SK-N-SH treated with all-trans-retinoic acid at 6 μM for 48 hours (cell line): ENCODE measurements around the gene P2RY8.
A peak's percentile ranks its signal among the peaks of the same experiment; 100 is the strongest.

ENCODE experiments used
- ATAC-seq: fragments of 200-7000 bp; cut with Tn5 transposase; 3 replicates; pipeline ENCODE4 v1.9.1; 2020; ENCODE audit warnings: mild to moderate bottlenecking, moderate library complexity
- CSDC2 ChIP-seq: fragments of 250-450 bp; sonication (Bioruptor Pico); IDR thresholded peaks from 2 replicates; pipeline ENCODE4 v1.5.0; 2020; ENCODE audit warnings: mild to moderate bottlenecking, moderate library complexity
- CSRNP3 ChIP-seq: fragments of 250-450 bp; sonication (Bioruptor Pico); IDR thresholded peaks from 2 replicates; pipeline ENCODE4 v1.5.1; 2021; ENCODE audit warnings: mild to moderate bottlenecking, moderate library complexity
- GLIS3 ChIP-seq: fragments of 250-450 bp; sonication (Bioruptor Pico); IDR thresholded peaks from 2 replicates; pipeline ENCODE4 v1.5.0; 2020; ENCODE audit warnings: mild to moderate bottlenecking, moderate library complexity
- ISL1 ChIP-seq: fragments of 250-450 bp; sonication (Bioruptor Pico); IDR thresholded peaks from 2 replicates; pipeline ENCODE4 v2.1.2; 2022; ENCODE audit warnings: mild to moderate bottlenecking, moderate library complexity
- RARB ChIP-seq: fragments of 250-450 bp; sonication (Bioruptor Pico); IDR thresholded peaks from 2 replicates; pipeline ENCODE4 v1.8.0; 2021; ENCODE audit warnings: mild to moderate bottlenecking, moderate library complexity
- SNAI2 ChIP-seq: fragments of 250-450 bp; sonication (Bioruptor Pico); IDR thresholded peaks from 2 replicates; pipeline ENCODE4 v1.5.0; 2020; ENCODE audit warnings: mild to moderate bottlenecking, moderate library complexity
- TOX ChIP-seq: fragments of 250-450 bp; sonication (Bioruptor Pico); IDR thresholded peaks from 2 replicates; pipeline ENCODE4 v1.8.0; 2021; ENCODE audit warnings: mild to moderate bottlenecking, moderate library complexity, borderline replicate concordance
- ZC3H10 ChIP-seq: fragments of 250-450 bp; sonication (Bioruptor Pico); IDR thresholded peaks from 2 replicates; pipeline ENCODE4 v1.5.1; 2021; ENCODE audit warnings: mild to moderate bottlenecking, moderate library complexity
- ZFP30 ChIP-seq: fragments of 450-650 bp; formaldehyde crosslinking; IDR thresholded peaks from 2 replicates; pipeline ENCODE4 v1.5.0; 2022; ENCODE audit warnings: mild to moderate bottlenecking, moderate library complexity
- ZNF565 ChIP-seq: fragments of 450-650 bp; formaldehyde crosslinking; conservative IDR thresholded peaks from 2 replicates; pipeline ENCODE4 v1.5.0; 2020; ENCODE audit warnings: low read depth, mild to moderate bottlenecking, moderate library complexity
- ZNF70 ChIP-seq: fragments of 450-650 bp; formaldehyde crosslinking; IDR thresholded peaks from 2 replicates; pipeline ENCODE4 v1.5.0; 2020; ENCODE audit warnings: mild to moderate bottlenecking, moderate library complexity
- TF ChIP-seq, protein P1 (sequence below): fragments of 250-450 bp; sonication (Bioruptor Pico); IDR thresholded peaks from 2 replicates; pipeline ENCODE4 v1.5.0; 2020; ENCODE audit warnings: mild to moderate bottlenecking, moderate library complexity
- TF ChIP-seq, protein P2 (sequence below): fragments of 250-450 bp; sonication (Bioruptor Pico); IDR thresholded peaks from 2 replicates; pipeline ENCODE4 v1.8.0; 2020; ENCODE audit warnings: mild to moderate bottlenecking, moderate library complexity, borderline replicate concordance
- TF ChIP-seq, protein P3 (sequence below): fragments of 250-450 bp; sonication (Bioruptor Pico); IDR thresholded peaks from 2 replicates; pipeline ENCODE4 v1.8.0; 2021; ENCODE audit warnings: low read depth, mild to moderate bottlenecking, moderate library complexity, borderline replicate concordance

Gene P2RY8

GRCh38 chrX:1419545-1420355 lies 117.2 kb downstream of the P2RY8 start (continued):
- TF ChIP-seq, protein P1, sequence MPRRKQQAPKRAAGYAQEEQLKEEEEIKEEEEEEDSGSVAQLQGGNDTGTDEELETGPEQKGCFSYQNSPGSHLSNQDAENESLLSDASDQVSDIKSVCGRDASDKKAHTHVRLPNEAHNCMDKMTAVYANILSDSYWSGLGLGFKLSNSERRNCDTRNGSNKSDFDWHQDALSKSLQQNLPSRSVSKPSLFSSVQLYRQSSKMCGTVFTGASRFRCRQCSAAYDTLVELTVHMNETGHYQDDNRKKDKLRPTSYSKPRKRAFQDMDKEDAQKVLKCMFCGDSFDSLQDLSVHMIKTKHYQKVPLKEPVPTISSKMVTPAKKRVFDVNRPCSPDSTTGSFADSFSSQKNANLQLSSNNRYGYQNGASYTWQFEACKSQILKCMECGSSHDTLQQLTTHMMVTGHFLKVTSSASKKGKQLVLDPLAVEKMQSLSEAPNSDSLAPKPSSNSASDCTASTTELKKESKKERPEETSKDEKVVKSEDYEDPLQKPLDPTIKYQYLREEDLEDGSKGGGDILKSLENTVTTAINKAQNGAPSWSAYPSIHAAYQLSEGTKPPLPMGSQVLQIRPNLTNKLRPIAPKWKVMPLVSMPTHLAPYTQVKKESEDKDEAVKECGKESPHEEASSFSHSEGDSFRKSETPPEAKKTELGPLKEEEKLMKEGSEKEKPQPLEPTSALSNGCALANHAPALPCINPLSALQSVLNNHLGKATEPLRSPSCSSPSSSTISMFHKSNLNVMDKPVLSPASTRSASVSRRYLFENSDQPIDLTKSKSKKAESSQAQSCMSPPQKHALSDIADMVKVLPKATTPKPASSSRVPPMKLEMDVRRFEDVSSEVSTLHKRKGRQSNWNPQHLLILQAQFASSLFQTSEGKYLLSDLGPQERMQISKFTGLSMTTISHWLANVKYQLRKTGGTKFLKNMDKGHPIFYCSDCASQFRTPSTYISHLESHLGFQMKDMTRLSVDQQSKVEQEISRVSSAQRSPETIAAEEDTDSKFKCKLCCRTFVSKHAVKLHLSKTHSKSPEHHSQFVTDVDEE, result no peak
- TF ChIP-seq CSDC2 (CRISPR knock-in tag), result no peak
- no peak for TF ChIP-seq ISL1 (CRISPR knock-in tag)
- TF ChIP-seq ZC3H10 (CRISPR knock-in tag), result no peak
- no peak for TF ChIP-seq CSRNP3 (CRISPR knock-in tag)
- TF ChIP-seq RARB (CRISPR knock-in tag), result no peak

DNA sequence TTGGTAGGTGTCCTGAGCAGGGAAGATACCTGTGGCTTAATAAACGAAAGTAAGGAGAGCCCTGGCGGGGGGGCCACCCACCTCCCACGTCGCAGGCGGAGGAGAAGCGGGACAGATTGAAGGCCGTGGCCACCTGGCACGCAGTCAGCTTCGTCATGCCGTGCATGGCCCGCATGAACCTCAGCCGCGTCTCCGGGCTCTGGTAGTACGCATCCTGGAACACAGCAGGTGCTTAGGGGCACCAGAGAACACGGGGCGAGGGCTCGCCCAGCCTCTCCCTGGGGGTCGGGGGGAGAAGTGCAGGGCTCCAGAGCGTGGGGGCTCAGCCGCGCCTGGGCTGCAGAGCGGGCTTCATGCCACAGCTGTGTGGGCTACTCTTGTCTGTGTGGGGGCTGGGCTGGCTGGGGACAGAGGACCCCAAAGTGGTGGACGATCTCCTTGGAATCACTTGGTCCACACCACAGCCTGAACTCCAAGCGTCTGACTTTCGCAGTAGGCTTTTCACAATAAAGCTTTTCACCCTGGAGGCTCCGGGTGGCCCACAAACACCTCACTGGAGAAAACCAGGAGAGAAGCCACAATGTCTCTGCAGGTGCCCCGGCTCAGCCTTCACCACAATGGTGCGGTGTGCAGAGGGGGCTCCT lies 118.0 kb downstream of the P2RY8 start:
- TF ChIP-seq ISL1 (CRISPR knock-in tag) (no peak), ZFP30 (CRISPR knock-in tag) (no peak)
- ATAC-seq, result peak; percentile 4; the same call in 2 of the 3 replicates

- TF ChIP-seq ZNF70 (CRISPR knock-in tag), result no peak
- TF ChIP-seq CSDC2 (CRISPR knock-in tag), result no peak
- ATAC-seq, result no peak
Observed at GRCh38 chrX:1417921-1418771, 118.8 kb downstream of the P2RY8 start.

GRCh38 chrX:1416965-1417760 lies 119.8 kb downstream of the P2RY8 start:
- ATAC-seq, result no peak
- TF ChIP-seq ISL1 (CRISPR knock-in tag), result no peak
- TF ChIP-seq TOX (CRISPR knock-in tag), result no peak
- TF ChIP-seq, protein P2, sequence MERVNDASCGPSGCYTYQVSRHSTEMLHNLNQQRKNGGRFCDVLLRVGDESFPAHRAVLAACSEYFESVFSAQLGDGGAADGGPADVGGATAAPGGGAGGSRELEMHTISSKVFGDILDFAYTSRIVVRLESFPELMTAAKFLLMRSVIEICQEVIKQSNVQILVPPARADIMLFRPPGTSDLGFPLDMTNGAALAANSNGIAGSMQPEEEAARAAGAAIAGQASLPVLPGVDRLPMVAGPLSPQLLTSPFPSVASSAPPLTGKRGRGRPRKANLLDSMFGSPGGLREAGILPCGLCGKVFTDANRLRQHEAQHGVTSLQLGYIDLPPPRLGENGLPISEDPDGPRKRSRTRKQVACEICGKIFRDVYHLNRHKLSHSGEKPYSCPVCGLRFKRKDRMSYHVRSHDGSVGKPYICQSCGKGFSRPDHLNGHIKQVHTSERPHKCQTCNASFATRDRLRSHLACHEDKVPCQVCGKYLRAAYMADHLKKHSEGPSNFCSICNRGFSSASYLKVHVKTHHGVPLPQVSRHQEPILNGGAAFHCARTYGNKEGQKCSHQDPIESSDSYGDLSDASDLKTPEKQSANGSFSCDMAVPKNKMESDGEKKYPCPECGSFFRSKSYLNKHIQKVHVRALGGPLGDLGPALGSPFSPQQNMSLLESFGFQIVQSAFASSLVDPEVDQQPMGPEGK (CRISPR knock-in tag), result no peak
- TF ChIP-seq, protein P3, sequence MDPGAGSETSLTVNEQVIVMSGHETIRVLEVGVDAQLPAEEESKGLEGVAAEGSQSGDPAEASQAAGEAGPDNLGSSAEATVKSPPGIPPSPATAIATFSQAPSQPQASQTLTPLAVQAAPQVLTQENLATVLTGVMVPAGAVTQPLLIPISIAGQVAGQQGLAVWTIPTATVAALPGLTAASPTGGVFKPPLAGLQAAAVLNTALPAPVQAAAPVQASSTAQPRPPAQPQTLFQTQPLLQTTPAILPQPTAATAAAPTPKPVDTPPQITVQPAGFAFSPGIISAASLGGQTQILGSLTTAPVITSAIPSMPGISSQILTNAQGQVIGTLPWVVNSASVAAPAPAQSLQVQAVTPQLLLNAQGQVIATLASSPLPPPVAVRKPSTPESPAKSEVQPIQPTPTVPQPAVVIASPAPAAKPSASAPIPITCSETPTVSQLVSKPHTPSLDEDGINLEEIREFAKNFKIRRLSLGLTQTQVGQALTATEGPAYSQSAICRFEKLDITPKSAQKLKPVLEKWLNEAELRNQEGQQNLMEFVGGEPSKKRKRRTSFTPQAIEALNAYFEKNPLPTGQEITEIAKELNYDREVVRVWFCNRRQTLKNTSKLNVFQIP (CRISPR knock-in tag), result no peak
- TF ChIP-seq ZFP30 (CRISPR knock-in tag), result no peak

DNA sequence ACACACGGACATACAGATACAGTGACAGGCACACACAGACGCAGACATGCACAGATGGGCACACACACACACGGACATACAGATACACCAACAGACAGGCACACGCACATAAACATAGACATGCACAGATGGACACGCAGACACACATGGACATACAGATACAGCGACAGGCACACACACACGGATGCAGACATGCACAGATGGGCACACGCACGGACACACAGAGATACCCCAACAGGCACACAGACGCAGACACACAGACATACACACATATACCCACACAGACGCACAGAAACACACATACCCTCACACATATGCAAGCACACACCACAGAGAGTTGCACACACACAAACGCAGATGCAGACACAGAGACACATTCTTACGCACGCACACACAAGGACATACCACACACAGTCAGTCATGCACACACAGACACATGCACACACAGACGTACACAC lies 120.6 kb downstream of the P2RY8 start:
- ATAC-seq, result no peak
- no peak for TF ChIP-seq ZNF565 (CRISPR knock-in tag)
- no peak for TF ChIP-seq ISL1 (CRISPR knock-in tag)
- TF ChIP-seq GLIS3, result no peak
- no peak for TF ChIP-seq CSDC2 (CRISPR knock-in tag)
- no peak for TF ChIP-seq SNAI2 (CRISPR knock-in tag)
- TF ChIP-seq, protein P3 (CRISPR knock-in tag), result no peak
- no peak for TF ChIP-seq CSRNP3 (CRISPR knock-in tag)
- no peak for TF ChIP-seq ZC3H10 (CRISPR knock-in tag)
- TF ChIP-seq, protein P2 (CRISPR knock-in tag), result no peak
